DOHH2 (cell line): ENCODE data around the gene KRTAP17-1.

Experiments
- CTCF ChIP-seq: fragments of 200-600 bp; sonication (generic); IDR thresholded peaks from one replicate; pipeline ENCODE4 v1.5.1; 2014; ENCODE audit warnings: antibody characterized with exemption, mild to moderate bottlenecking, low read depth, low read length; ENCODE audit not compliant: poor library complexity, severe bottlenecking
- EZH2phosphoT487 ChIP-seq: fragments of 200-600 bp; sonication (generic); IDR thresholded peaks from 2 replicates; pipeline ENCODE4 v1.6.1; 2017; ENCODE audit warnings: borderline replicate concordance, mild to moderate bottlenecking, antibody characterized with exemption, low read length, moderate library complexity, mixed read lengths

DNA sequence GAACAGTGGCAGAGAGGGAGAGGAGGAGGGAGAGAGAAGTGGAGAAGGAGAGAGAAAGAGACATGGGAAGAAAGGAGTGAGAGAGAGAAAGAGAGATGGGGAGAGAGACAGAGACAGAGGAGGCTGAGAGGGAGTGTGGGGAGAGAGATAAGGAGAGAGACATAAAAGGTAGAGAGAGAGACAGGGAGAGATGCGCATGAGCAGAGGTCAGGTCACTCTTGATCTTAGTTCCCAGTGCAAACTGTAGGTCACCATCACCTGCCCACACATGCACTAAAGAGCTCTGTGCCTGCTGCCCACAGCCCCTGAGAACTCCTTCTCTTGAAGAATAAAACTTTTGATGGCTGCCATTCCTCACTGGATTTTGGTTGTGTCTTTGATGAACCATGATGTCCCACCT is 20.2 kb upstream of the KRTAP17-1 start:
- TF ChIP-seq CTCF (no peak), EZH2phosphoT487 (no peak)
